ENCODE measurements around the gene TSSK6. TPM values are rescaled to one million over a fixed set of nuclear protein-coding genes. Genes with fewer than 3 reads are reported as not detected.

Gene TSSK6
- total RNA-seq, 2 experiments from 2014 or later = 3.4 to 3.9 TPM

- ATAC-seq (no peak), DNase-seq (no peak)
- CTCF ChIA-PET = interaction anchor here (1.1 to 2.7 kb wide), 4 partner anchors 9 to 92 kb away, joined by 4 to 18 read pairs (median 6); partner anchors contain the start of gene GMIP
- peaks cover 8% of the 10 kb centered on the region for H3K4me1 Mint-ChIP-seq (ENCODE audit: low read depth)
- H3K36me3 Mint-ChIP-seq (ENCODE audit: low read depth) = no peaks in the 10 kb centered on the region
- H3K27ac Mint-ChIP-seq = no peak overlapping the region
- H3K4me3 Mint-ChIP-seq = no peak overlapping the region
- peaks cover 3% of the 10 kb centered on the region for H3K27me3 Mint-ChIP-seq (ENCODE audit: low read depth)
- POLR2A ChIA-PET = interaction anchor here (1.9 kb wide), 1 partner anchor 36 kb away, joined by 5 read pairs; the partner anchor contains the start of genes NDUFA13 and TSSK6
- peaks cover 4% of the 10 kb centered on the region for H3K9me3 Mint-ChIP-seq (ENCODE audit: insufficient read depth)
Observed at GRCh38 chr19:19551853-19552192, 36.5 kb upstream of the TSSK6 start.

GRCh38 chr19:19550972-19551852, 35.9 kb upstream of the TSSK6 start:
- POLR2A ChIA-PET = interaction anchor here (1.9 kb wide), 1 partner anchor 36 kb away, joined by 5 read pairs; the partner anchor contains the start of genes NDUFA13 and TSSK6
- H3K4me3 Mint-ChIP-seq = no peak overlapping the region
- ATAC-seq (no peak), DNase-seq (no peak)
- H3K9me3 Mint-ChIP-seq (ENCODE audit: insufficient read depth) = peaks cover 4% of the 10 kb centered on the region
- H3K36me3 Mint-ChIP-seq (ENCODE audit: low read depth) = no peaks in the 10 kb centered on the region
- H3K27me3 Mint-ChIP-seq (ENCODE audit: low read depth) = peaks cover 3% of the 10 kb centered on the region
- H3K27ac Mint-ChIP-seq = peak overlapping the region; percentile 50
- H3K4me1 Mint-ChIP-seq (ENCODE audit: low read depth) = peaks cover 8% of the 10 kb centered on the region
- CTCF ChIA-PET = interaction anchor here (1.1 to 2.7 kb wide), 4 partner anchors 9 to 93 kb away, joined by 4 to 18 read pairs (median 6); partner anchors contain the start of gene GMIP

- Mint-ChIP-seq H3K4me1 (ENCODE audit: low read depth) (peaks cover 8% of the 10 kb centered on the region), H3K9me3 (ENCODE audit: insufficient read depth) (peaks cover 4% of the 10 kb centered on the region), H3K27me3 (ENCODE audit: low read depth) (peaks cover 3% of the 10 kb centered on the region), H3K4me3 (no peak overlapping the region), H3K27ac (no peak overlapping the region), H3K36me3 (ENCODE audit: low read depth) (no peaks in the 10 kb centered on the region)
- DNase-seq (no peak), ATAC-seq (no peak)
- CTCF ChIA-PET = interaction anchor here (1.1 to 2.7 kb wide), 2 partner anchors 18 to 57 kb away, joined by 4 to 18 read pairs; no protein-coding TSS in a partner anchor
- POLR2A ChIA-PET = interaction anchor here (1.9 kb wide), 1 partner anchor 35 kb away, joined by 5 read pairs; the partner anchor contains the start of genes NDUFA13 and TSSK6
Observed at GRCh38 chr19:19550485-19550929, 35.2 kb upstream of the TSSK6 start.

GRCh38 chr19:19549804-19550464, 34.6 kb upstream of the TSSK6 start:
- Mint-ChIP-seq H3K27me3 (ENCODE audit: low read depth) (peaks cover 3% of the 10 kb centered on the region), H3K27ac (no peak overlapping the region), H3K36me3 (ENCODE audit: low read depth) (no peaks in the 10 kb centered on the region), H3K4me3 (no peak overlapping the region), H3K9me3 (ENCODE audit: insufficient read depth) (peaks cover 4% of the 10 kb centered on the region), H3K4me1 (ENCODE audit: low read depth) (peaks cover 8% of the 10 kb centered on the region)
- DNase-seq (no peak), ATAC-seq (no peak)
- ChIA-PET CTCF (interaction anchor here (2.2 kb wide), 1 partner anchor 18 kb away, joined by 8 read pairs; no protein-coding TSS in a partner anchor), POLR2A (interaction anchor here (1.9 kb wide), 1 partner anchor 34 kb away, joined by 5 read pairs; the partner anchor contains the start of genes NDUFA13 and TSSK6)

DNA sequence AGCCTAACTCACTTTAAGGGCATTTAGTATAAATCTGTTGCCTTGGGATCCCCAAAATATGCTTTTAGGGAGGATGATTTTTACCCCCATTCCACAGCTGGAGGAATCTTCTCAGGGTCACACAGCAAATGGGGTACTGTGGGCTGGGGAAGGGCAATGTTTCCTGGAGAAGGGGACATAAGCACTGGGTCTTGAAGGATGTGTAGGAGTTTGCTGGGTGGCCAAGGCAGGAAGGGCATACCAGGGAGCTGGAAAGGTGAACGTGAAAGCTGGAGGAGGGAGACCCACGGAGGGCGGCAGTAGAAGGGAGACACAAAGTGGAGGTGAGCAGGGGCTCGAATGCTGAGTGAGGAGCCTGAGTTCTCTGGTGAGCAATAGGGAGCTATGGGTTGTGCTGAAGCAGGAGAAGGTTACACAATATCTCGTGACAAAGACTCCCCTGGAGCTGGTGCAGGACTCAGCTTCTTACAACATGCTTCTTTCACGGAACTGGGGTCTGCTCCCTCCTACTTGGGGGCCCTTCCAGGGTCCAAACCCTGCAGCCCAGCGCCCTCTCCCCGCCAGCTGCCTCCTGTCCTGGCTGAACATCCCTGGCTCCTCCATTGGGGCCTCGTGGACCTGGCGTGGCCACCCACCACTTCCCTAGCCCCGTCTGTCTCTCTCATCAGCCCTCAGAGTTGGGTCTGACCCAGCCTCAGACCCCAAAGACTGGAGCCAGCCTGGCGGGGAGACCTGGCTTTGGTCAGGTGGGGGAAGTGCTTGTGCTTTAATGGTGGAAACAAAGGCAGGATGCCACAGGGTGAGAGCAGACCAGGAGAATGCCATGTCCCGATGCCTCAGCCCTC, 33.8 kb upstream of the TSSK6 start:
- POLR2A ChIA-PET = no interaction called here
- H3K4me1 Mint-ChIP-seq (ENCODE audit: low read depth) = peaks cover 4% of the 10 kb centered on the region

GRCh38 chr19:19547674-19548336, 32.5 kb upstream of the TSSK6 start:
- peaks cover 4% of the 10 kb centered on the region for H3K9me3 Mint-ChIP-seq (ENCODE audit: insufficient read depth)
- no peak overlapping the region for H3K27ac Mint-ChIP-seq
- H3K4me1 Mint-ChIP-seq (ENCODE audit: low read depth) = no peaks in the 10 kb centered on the region
- H3K36me3 Mint-ChIP-seq (ENCODE audit: low read depth) = no peaks in the 10 kb centered on the region
- ChIA-PET POLR2A (no interaction called here), CTCF (interaction anchor here (0.7 to 2.2 kb wide), 5 partner anchors 9 to 55 kb away, joined by 3 to 8 read pairs (median 5); no protein-coding TSS in a partner anchor)
- no peak for ATAC-seq
- no peak overlapping the region for H3K4me3 Mint-ChIP-seq
- H3K27me3 Mint-ChIP-seq (ENCODE audit: low read depth) = peaks cover 3% of the 10 kb centered on the region
- DNase-seq = no peak

More for the DNA sequence above, 33.8 kb upstream of the TSSK6 start:
- Mint-ChIP-seq H3K9me3 (ENCODE audit: insufficient read depth) (peaks cover 4% of the 10 kb centered on the region), H3K36me3 (ENCODE audit: low read depth) (no peaks in the 10 kb centered on the region), H3K27ac (peak overlapping the region; percentile 6), H3K27me3 (ENCODE audit: low read depth) (peaks cover 3% of the 10 kb centered on the region), H3K4me3 (no peak overlapping the region)
- CTCF ChIA-PET = interaction anchor here (2.2 kb wide), 1 partner anchor 17 kb away, joined by 8 read pairs; no protein-coding TSS in a partner anchor
- ATAC-seq (no peak), DNase-seq (no peak)

DNA sequence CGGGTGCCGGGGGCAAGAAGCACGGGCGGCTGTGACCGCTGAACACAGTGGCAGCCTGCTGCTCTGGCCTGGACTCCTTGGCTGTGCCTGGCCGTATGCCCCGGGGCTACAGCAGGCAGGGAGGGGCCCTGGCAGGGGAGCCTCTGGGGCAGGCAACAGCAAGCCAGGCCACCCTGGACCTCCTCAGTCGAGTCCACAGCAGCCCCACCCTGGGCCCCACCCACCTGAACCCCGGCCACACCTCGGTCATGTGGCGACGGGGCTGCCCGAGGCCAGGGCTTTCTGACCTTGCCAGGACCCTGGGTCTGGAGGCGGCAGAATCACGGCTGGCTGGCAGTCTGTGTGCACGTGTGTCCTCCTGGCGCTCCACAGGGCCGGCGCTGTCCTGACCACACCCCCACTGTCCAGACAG, 31.4 kb upstream of the TSSK6 start:
- Mint-ChIP-seq H3K27ac (no peak overlapping the region), H3K27me3 (ENCODE audit: low read depth) (peaks cover 3% of the 10 kb centered on the region), H3K36me3 (ENCODE audit: low read depth) (no peaks in the 10 kb centered on the region), H3K4me3 (no peak overlapping the region), H3K9me3 (ENCODE audit: insufficient read depth) (peaks cover 4% of the 10 kb centered on the region), H3K4me1 (ENCODE audit: low read depth) (peaks cover 9% of the 10 kb centered on the region)
- POLR2A ChIA-PET = no interaction called here
- CTCF ChIA-PET = interaction anchor here (0.9 to 1.7 kb wide), 3 partner anchors 10 to 56 kb away, joined by 3 to 5 read pairs (median 4); no protein-coding TSS in a partner anchor
- no peak for DNase-seq
- ATAC-seq = no peak

GRCh38 chr19:19545707-19546106, 30.4 kb upstream of the TSSK6 start:
- CTCF ChIA-PET = interaction anchor here (0.9 kb wide), 1 partner anchor 8 kb away, joined by 3 read pairs; no protein-coding TSS in a partner anchor
- Mint-ChIP-seq H3K4me3 (no peak overlapping the region), H3K27me3 (ENCODE audit: low read depth) (peaks cover 3% of the 10 kb centered on the region), H3K36me3 (ENCODE audit: low read depth) (no peaks in the 10 kb centered on the region), H3K9me3 (ENCODE audit: insufficient read depth) (no peaks in the 10 kb centered on the region), H3K4me1 (ENCODE audit: low read depth) (peaks cover 16% of the 10 kb centered on the region), H3K27ac (no peak overlapping the region)
- ATAC-seq (no peak), DNase-seq (no peak)
- POLR2A ChIA-PET = no interaction called here

DNA sequence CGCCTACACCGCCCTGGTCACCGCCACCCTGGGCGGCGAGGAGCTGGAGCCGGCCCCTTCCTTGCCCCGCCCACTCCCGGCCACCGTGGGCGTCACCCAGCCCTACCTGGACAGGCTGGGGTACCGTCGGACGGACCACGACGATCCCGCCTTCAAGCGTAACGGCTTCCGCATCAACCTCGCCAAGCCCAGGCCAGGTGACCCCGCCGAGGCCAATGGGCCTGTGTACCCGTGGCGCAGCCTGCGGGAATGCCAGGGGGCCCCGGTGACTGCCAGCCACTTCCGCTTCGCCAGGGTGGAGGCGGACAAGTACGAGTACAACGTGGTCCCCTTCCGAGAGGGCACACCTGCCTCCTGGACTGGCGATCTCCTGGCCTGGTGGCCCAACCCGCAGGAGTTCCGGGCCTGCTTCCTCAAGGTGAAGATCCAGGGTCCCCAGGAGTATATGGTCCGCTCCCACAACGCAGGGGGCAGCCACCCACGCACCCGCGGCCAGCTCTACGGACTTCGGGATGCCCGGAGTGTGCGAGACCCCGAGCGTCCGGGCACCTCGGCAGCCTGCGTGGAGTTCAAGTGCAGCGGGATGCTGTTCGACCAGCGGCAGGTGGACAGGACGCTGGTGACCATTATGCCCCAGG, 29.7 kb upstream of the TSSK6 start:
- CTCF ChIA-PET = interaction anchor here (1.8 kb wide), 1 partner anchor 9 kb away, joined by 4 read pairs; no protein-coding TSS in a partner anchor
- H3K4me1 Mint-ChIP-seq (ENCODE audit: low read depth) = peaks cover 20% of the 10 kb centered on the region

DNA sequence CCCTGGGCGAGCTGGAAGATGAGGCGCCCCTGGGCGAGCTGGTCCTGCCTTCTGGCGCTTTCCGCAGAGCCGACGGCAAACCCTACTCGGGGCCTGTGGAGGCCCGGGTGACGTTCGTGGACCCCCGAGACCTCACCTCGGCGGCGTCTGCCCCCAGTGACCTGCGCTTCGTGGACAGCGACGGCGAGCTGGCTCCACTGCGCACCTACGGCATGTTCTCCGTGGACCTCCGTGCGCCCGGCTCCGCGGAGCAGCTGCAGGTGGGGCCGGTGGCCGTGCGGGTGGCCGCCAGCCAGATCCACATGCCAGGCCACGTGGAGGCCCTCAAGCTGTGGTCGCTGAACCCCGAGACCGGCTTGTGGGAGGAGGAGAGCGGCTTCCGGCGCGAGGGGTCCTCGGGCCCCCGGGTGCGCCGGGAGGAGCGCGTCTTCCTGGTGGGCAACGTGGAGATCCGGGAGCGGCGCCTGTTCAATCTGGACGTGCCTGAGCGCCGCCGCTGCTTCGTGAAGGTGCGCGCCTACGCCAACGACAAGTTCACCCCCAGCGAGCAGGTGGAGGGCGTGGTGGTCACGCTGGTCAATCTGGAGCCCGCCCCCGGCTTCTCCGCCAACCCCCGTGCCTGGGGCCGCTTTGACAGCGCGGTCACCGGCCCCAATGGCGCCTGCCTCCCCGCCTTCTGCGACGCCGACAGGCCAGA, 29.1 kb upstream of the TSSK6 start:
- H3K9me3 Mint-ChIP-seq (ENCODE audit: insufficient read depth) = no peaks in the 10 kb centered on the region
- peaks cover 6% of the 10 kb centered on the region for H3K27me3 Mint-ChIP-seq (ENCODE audit: low read depth)
- ATAC-seq (no peak), DNase-seq (no peak)
- H3K4me1 Mint-ChIP-seq (ENCODE audit: low read depth) = peaks cover 20% of the 10 kb centered on the region
- ChIA-PET CTCF (interaction anchor here (1.8 kb wide), 1 partner anchor 10 kb away, joined by 4 read pairs; no protein-coding TSS in a partner anchor), POLR2A (no interaction called here)
- no peak overlapping the region for H3K4me3 Mint-ChIP-seq
- no peaks in the 10 kb centered on the region for H3K36me3 Mint-ChIP-seq (ENCODE audit: low read depth)
- no peak overlapping the region for H3K27ac Mint-ChIP-seq

More for the DNA sequence above, 29.7 kb upstream of the TSSK6 start:
- peaks cover 6% of the 10 kb centered on the region for H3K27me3 Mint-ChIP-seq (ENCODE audit: low read depth)
- ATAC-seq (no peak), DNase-seq (no peak)
- no peak overlapping the region for H3K27ac Mint-ChIP-seq
- POLR2A ChIA-PET = no interaction called here
- H3K4me3 Mint-ChIP-seq = no peak overlapping the region
- H3K9me3 Mint-ChIP-seq (ENCODE audit: insufficient read depth) = no peaks in the 10 kb centered on the region
- no peaks in the 10 kb centered on the region for H3K36me3 Mint-ChIP-seq (ENCODE audit: low read depth)

Measured in activated CD8-positive, alpha-beta T cell treated with anti-CD3 and anti-CD28 coated beads, Interleukin-2, amount 10 ng/mL, durations not matched to agents 7 days and 5 days (primary cell).